Breast epithelium (tissue), 4 donors: ENCODE measurements around the gene MAML3. TPM values are rescaled to one million over a fixed set of nuclear protein-coding genes. Genes with fewer than 3 reads are reported as not detected.

ENCODE experiments used
- DNase-seq, 2 donors: peaks; one replicate each; pipeline ENCODE4 v3.0.0-alpha.2; 2019; ENCODE audit warnings: low spot score in 2 of 2
- H3K27ac ChIP-seq, 2 donors: fragments of 200-600 bp; sonication (generic) in 1 of 2; one replicate each; pipeline ENCODE4 v1.5.1; 2016 to 2019; ENCODE audit warnings: mild to moderate bottlenecking in 1 of 2
- H3K27me3 ChIP-seq, 2 donors: fragments of 200-600 bp; sonication (generic) in 1 of 2; one replicate each; pipeline versions ENCODE4 v1.5.1 to v1.6.0; 2017 to 2019; ENCODE audit warnings: control low read depth in 1 of 2, mild to moderate bottlenecking in 1 of 2
- H3K36me3 ChIP-seq: fragments of 200-600 bp; one replicate; pipeline ENCODE4 v1.5.1; 2019
- H3K4me1 ChIP-seq, 2 donors: fragments of 200-600 bp; sonication (generic); one replicate each; pipeline ENCODE4 v1.5.1; 2016 to 2019; ENCODE audit warnings: control low read depth in 1 of 2
- H3K4me3 ChIP-seq, 3 donors: fragments of 200-600 bp; sonication (generic); 1 replicate in 2 of 3; 2 replicates in 1 of 3; pipeline ENCODE4 v1.5.1; 2016 to 2019; ENCODE audit warnings: mild to moderate bottlenecking in 3 of 3, moderate library complexity in 2 of 3
- H3K9me3 ChIP-seq, 2 donors: fragments of 200-600 bp; sonication (generic) in 1 of 2; one replicate each; pipeline ENCODE4 v1.5.1; 2016 to 2019; ENCODE audit warnings: control low read depth in 1 of 2
- POLR2A ChIP-seq: fragments of 450-650 bp; IDR thresholded peaks from one replicate; pipeline ENCODE4 v1.6.1; 2016; ENCODE audit warnings: antibody characterized with exemption, mild to moderate bottlenecking, moderate library complexity
- POLR2AphosphoS5 ChIP-seq, 3 donors: sonication (generic); formaldehyde crosslinking; IDR thresholded peaks; one replicate each; pipeline ENCODE4 v1.6.1; 2017; ENCODE audit warnings: antibody characterized with exemption in 3 of 3
- intact Hi-C: fragments of 100-400 bp; cut with DNase I; formaldehyde crosslinking; loops from one replicate; pipeline ENCODE4 v1.15.1; 2023; ENCODE audit warnings: low total_unique reads
- total RNA-seq, 3 donors: library from RNA; depleted of rRNA; stranded (reverse); fragments of >200 nt; gene quantifications; one replicate each; pipeline ENCODE4 v1.1.0, GENCODE V29; 2016
- TF ChIP-seq, protein P1 (sequence below), 3 donors: fragments of 450-650 bp; IDR thresholded peaks; one replicate each; pipeline ENCODE4 v1.5.1; 2016 to 2017; ENCODE audit warnings: antibody characterized with exemption in 3 of 3, mild to moderate bottlenecking in 3 of 3, moderate library complexity in 3 of 3

Gene MAML3
- total RNA-seq, 3 donors from 2014 or later, result 5.0 to 16.8 (median 11.1) TPM

DNA sequence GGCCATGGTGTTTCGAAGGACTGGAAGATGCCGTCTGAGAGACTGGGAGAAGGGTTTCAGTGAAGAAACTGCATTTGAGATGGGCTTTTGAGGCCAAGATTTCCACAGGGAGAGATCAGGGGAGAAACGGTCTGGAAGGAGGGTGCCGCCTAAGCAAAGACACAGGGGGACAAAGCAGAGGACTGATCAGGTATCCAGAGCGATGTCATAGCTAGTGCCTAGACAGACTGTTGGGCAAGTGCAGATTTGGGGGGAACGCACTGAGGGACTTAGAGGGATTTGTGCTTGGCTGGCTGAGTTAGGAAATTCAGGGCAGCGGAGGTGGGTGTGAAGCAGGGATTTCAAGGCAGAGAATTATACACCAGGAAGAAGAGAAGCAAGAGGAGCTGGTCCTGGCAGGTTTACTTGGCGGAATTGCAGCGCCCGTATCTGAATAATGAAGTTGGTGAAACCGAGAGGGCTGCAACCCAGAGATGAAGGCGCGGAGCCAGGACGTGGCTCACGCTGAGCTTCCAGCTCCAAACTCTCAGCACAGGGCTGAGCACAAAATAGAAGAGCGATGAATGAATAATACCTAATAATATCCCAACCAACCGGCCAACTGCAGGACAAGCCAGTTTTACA is 106.9 kb downstream of the MAML3 start:
- peak overlapping the region; percentile 83 to 87 for H3K27ac ChIP-seq
- DNase-seq, result peak in 1 of 2 donors; percentile 47
- intact Hi-C loops, result loop anchor here (5.0 kb wide), 1 partner anchor 105 kb away; the partner anchor contains the start of gene MAML3
- H3K9me3 ChIP-seq, result no peaks in the 10 kb centered on the region
- no peak for TF ChIP-seq POLR2A
- TF ChIP-seq, protein P1, sequence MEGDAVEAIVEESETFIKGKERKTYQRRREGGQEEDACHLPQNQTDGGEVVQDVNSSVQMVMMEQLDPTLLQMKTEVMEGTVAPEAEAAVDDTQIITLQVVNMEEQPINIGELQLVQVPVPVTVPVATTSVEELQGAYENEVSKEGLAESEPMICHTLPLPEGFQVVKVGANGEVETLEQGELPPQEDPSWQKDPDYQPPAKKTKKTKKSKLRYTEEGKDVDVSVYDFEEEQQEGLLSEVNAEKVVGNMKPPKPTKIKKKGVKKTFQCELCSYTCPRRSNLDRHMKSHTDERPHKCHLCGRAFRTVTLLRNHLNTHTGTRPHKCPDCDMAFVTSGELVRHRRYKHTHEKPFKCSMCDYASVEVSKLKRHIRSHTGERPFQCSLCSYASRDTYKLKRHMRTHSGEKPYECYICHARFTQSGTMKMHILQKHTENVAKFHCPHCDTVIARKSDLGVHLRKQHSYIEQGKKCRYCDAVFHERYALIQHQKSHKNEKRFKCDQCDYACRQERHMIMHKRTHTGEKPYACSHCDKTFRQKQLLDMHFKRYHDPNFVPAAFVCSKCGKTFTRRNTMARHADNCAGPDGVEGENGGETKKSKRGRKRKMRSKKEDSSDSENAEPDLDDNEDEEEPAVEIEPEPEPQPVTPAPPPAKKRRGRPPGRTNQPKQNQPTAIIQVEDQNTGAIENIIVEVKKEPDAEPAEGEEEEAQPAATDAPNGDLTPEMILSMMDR (IDR thresholded peaks at IDR 0.05), result no peak
- TF ChIP-seq POLR2AphosphoS5 (IDR thresholded peaks at IDR 0.05), result no peak
- peaks cover 0 to 6% of the 10 kb centered on the region in 2 donors for H3K4me1 ChIP-seq
- H3K4me3 ChIP-seq, result peak overlapping the region in 2 of 3 donors; percentile 8 to 16
- no peaks in the 10 kb centered on the region for H3K27me3 ChIP-seq
- H3K36me3 ChIP-seq, result no peaks in the 10 kb centered on the region

DNA sequence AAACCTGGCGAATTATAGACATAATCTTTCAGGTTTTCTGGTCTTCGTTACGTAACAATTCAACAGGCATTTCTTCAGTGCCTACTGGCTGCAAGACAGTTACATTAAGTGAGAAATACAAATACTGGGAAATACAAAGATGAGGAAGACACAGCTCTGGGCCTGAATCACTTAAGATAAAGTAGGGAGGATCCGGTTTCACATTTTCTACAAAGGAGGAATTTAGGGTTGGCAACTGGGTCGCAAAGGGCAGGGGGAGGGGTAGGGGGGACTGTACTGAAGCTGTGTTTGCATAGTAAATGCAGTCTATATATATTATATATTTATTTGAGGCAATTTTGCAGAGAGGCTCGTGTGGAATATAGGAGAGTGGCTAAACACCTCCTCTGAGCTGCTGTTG is 107.4 kb downstream of the MAML3 start:
- TF ChIP-seq, protein P1 (IDR thresholded peaks at IDR 0.05), result no peak
- TF ChIP-seq POLR2A, result no peak
- TF ChIP-seq POLR2AphosphoS5 (IDR thresholded peaks at IDR 0.05), result no peak
- no peaks in the 10 kb centered on the region for H3K36me3 ChIP-seq
- no peaks in the 10 kb centered on the region for H3K9me3 ChIP-seq
- no peak overlapping the region for H3K4me3 ChIP-seq
- DNase-seq, result no peak
- no peaks in the 10 kb centered on the region for H3K27me3 ChIP-seq
- H3K4me1 ChIP-seq, result peaks cover 0 to 6% of the 10 kb centered on the region in 2 donors
- peak overlapping the region in 1 of 2 donors; percentile 87 for H3K27ac ChIP-seq
- intact Hi-C loops, result loop anchor here (5.0 kb wide), 1 partner anchor 106 kb away; the partner anchor contains the start of gene MAML3

DNA sequence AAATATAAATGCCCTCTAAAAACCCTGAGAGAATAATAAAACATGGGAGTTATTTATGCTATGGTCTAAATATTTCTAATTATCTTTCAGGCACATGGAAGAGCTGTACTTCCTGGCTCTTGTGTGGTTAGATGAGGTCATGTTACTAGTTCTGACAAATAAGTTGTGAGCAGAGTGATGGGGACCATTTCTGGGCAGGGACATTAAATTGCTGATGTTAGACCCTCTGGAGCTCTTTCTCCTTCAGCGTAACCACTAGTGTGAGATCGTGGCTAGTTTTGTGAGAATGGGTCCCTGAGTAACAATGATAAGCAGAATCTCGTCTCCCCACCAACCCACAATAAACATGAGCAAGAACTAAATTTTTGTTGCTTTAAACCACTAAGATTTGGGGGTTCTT is 108.0 kb downstream of the MAML3 start:
- Histone ChIP-seq H3K27me3 (no peaks in the 10 kb centered on the region), H3K4me3 (no peak overlapping the region), H3K4me1 (peaks cover 0 to 6% of the 10 kb centered on the region in 2 donors), H3K27ac (peak overlapping the region in 1 of 2 donors; percentile 87), H3K9me3 (no peaks in the 10 kb centered on the region), H3K36me3 (no peaks in the 10 kb centered on the region)
- intact Hi-C loops, result loop anchor here (5.0 kb wide), 1 partner anchor 106 kb away; the partner anchor contains the start of gene MAML3
- DNase-seq, result no peak
- TF ChIP-seq POLR2A, result no peak
- TF ChIP-seq, protein P1 (IDR thresholded peaks at IDR 0.05), result no peak
- no peak for TF ChIP-seq POLR2AphosphoS5 (IDR thresholded peaks at IDR 0.05)

DNA sequence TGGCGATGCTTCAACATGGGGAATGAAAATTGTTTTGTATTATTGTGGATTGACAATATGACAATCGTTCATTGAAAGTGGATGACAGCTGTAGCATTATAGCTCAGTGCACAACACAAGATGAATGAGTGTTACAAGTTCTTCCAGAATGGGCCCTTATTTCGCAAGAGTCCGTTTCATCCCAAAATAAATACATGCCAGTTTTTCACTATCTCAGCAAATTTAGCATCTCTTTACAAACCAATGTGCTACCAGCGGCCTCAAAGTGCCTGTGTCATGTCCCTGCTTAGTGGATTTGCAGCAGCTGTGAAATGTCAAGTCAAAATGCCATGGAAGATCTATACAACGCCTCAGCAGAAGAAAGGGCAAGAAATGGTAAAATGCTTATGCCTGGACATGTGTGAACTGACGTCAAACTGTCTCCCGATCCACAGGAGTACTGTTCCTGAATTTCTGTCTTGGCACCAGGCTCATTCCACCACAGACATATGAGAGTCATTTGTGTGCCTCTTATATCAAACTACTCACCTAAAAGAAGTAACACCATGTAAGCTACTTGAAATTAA is 109.6 kb downstream of the MAML3 start:
- Histone ChIP-seq H3K9me3 (no peaks in the 10 kb centered on the region), H3K4me3 (no peak overlapping the region), H3K27me3 (no peaks in the 10 kb centered on the region), H3K36me3 (no peaks in the 10 kb centered on the region), H3K4me1 (peaks cover 0 to 6% of the 10 kb centered on the region in 2 donors), H3K27ac (no peak overlapping the region)
- TF ChIP-seq POLR2AphosphoS5 (IDR thresholded peaks at IDR 0.05), result no peak
- TF ChIP-seq, protein P1 (IDR thresholded peaks at IDR 0.05), result no peak
- TF ChIP-seq POLR2A, result no peak
- no peak for DNase-seq
- intact Hi-C loops, result no loop called here

DNA sequence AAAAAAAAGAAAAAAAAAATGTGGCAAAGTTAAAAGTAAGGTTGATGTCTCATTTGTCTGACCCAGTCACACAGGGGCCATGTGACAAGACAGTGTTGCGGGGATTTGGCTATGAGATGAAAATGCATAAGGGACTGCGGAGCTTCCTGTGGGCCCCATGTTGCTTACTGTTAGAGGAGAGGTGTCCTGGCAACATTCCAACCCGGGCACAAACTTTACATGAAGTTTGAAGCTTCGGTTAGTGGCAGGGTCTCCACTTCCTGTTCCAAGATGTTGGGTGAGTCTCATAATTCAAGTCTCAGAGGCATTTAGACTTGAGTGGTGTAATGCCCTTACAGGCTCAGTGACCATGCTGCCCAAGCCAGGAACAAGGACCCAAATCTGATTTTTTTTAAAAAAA is 111.3 kb downstream of the MAML3 start:
- Histone ChIP-seq H3K9me3 (no peaks in the 10 kb centered on the region), H3K27me3 (no peaks in the 10 kb centered on the region), H3K36me3 (no peaks in the 10 kb centered on the region), H3K27ac (no peak overlapping the region), H3K4me3 (no peak overlapping the region), H3K4me1 (peaks cover 0 to 6% of the 10 kb centered on the region in 2 donors)
- TF ChIP-seq POLR2AphosphoS5 (IDR thresholded peaks at IDR 0.05) (no peak), POLR2A (no peak)
- TF ChIP-seq, protein P1 (IDR thresholded peaks at IDR 0.05), result no peak
- intact Hi-C loops, result no loop called here
- no peak for DNase-seq
